Renal pelvis (tissue), 4 donors: ENCODE results near the gene TMEM151B. TPM values are rescaled to one million over a fixed set of nuclear protein-coding genes. Genes with fewer than 3 reads are reported as not detected.

ENCODE experiments used
- DNase-seq: peaks from one replicate; pipeline ENCODE4 v3.0.0-alpha.2; 2013
- polyA plus RNA-seq, 3 donors: library from polyadenylated mRNA; unstranded; fragments of 120-200 nt; gene quantifications; one replicate each; pipeline ENCODE4 v1.2.1, GENCODE V29; 2013; ENCODE audit not compliant: insufficient read length in 3 of 3

TMEM151B gene
- polyA plus RNA-seq, 3 donors = 0.94 to 1.2 (median 1.0) TPM

- no peak for DNase-seq
These were observed 19.5 kb upstream of the TMEM151B start for GRCh38 chr6:44250718-44251123.

- DNase-seq = no peak
These were observed 18.4 kb upstream of the TMEM151B start for GRCh38 chr6:44251576-44252524.

GRCh38 chr6:44253307-44254101, 16.7 kb upstream of the TMEM151B start:
- DNase-seq = no peak

- no peak for DNase-seq
These were observed 15.8 kb upstream of the TMEM151B start for GRCh38 chr6:44254191-44255104.

- no peak for DNase-seq
These were observed 15.0 kb upstream of the TMEM151B start for GRCh38 chr6:44255105-44255808.

- no peak for DNase-seq
These were observed 14.1 kb upstream of the TMEM151B start for GRCh38 chr6:44255871-44256774.

GRCh38 chr6:44256775-44257024, 13.6 kb upstream of the TMEM151B start:
- no peak for DNase-seq

- DNase-seq = peak; percentile 75
These were observed 13.1 kb upstream of the TMEM151B start, which contains the start of gene SLC35B2 for GRCh38 chr6:44257025-44257752. SLC35B2 (minus strand) TSS chr6:44257528; CDS start chr6:44257410, 118 bp downstream.

- no peak for DNase-seq
These were observed 12.4 kb upstream of the TMEM151B start for GRCh38 chr6:44257753-44258324.

- DNase-seq = no peak
These were observed 11.9 kb upstream of the TMEM151B start for GRCh38 chr6:44258325-44258863.

GRCh38 chr6:44258921-44259320, 11.3 kb upstream of the TMEM151B start:
- DNase-seq = no peak

- no peak for DNase-seq
These were observed 10.2 kb upstream of the TMEM151B start for GRCh38 chr6:44260011-44260410.

- no peak for DNase-seq
These were observed 9.6 kb upstream of the TMEM151B start for GRCh38 chr6:44260451-44261297.

- DNase-seq = no peak
These were observed 8.7 kb upstream of the TMEM151B start for GRCh38 chr6:44261581-44261980.

- no peak for DNase-seq
These were observed 7.5 kb upstream of the TMEM151B start for GRCh38 chr6:44262467-44263353.

GRCh38 chr6:44263354-44264100, 6.7 kb upstream of the TMEM151B start:
- DNase-seq = peak; percentile 42
